ENCODE data around the gene USP48.

- TF ChIP-seq EZH2 (IDR thresholded peaks at IDR 0.05; ENCODE audit: low read length, missing control alignments) (no peak), CTCF (conservative IDR thresholded peaks at IDR 0.05 in 1 of 2, IDR thresholded peaks at IDR 0.05 in 1 of 2; ENCODE audit: low read depth in 1 of 2, low read length in 2 of 2) (no peak)
Observed at GRCh38 chr1:21629971-21630370, 153.0 kb downstream of the USP48 start.
